Lung (tissue), 12 donors: ENCODE data around the gene STIP1. TPM values are rescaled to one million over a fixed set of nuclear protein-coding genes. Genes with fewer than 3 reads are reported as not detected.
"Not testable (repeated sequence)": the region's sequence is repeated elsewhere in the genome, so short reads cannot be mapped to it uniquely, and the experiment has no call there.

Experiments
- ATAC-seq: fragments of 200-7000 bp; cut with Tn5 transposase; one replicate; pipeline ENCODE4 v1.9.1; 2020; ENCODE audit warnings: moderate number of reproducible peaks; ENCODE audit not compliant: insufficient read depth, low FRiP score
- DNase-seq, 3 donors: peaks; one replicate each; pipeline ENCODE4 v3.0.0-alpha.2; 2013 to 2017
- H3K27ac ChIP-seq, 2 donors: one replicate each; pipeline ENCODE4 v1.5.1; 2013; ENCODE audit warnings: mild to moderate bottlenecking in 2 of 2, moderate library complexity in 2 of 2, control low read depth in 1 of 2, inconsistent platforms in 1 of 2, low read depth in 1 of 2, low read length in 1 of 2
- H3K27me3 ChIP-seq, 3 donors: one replicate each; pipeline ENCODE4 v1.5.1; 2013; ENCODE audit warnings: low read length in 2 of 3; ENCODE audit not compliant: control insufficient read depth in 3 of 3, insufficient read depth in 3 of 3
- H3K36me3 ChIP-seq, 4 donors: one replicate each; pipeline ENCODE4 v1.5.1; 2013; ENCODE audit warnings: low read length in 4 of 4, mild to moderate bottlenecking in 1 of 4, moderate library complexity in 1 of 4; ENCODE audit not compliant: control insufficient read depth in 4 of 4, insufficient read depth in 4 of 4
- H3K4me1 ChIP-seq, 5 donors: one replicate each; pipeline ENCODE4 v1.5.1; 2013; ENCODE audit warnings: low read length in 5 of 5, mild to moderate bottlenecking in 2 of 5, moderate library complexity in 1 of 5; ENCODE audit not compliant: control insufficient read depth in 5 of 5, insufficient read depth in 5 of 5
- H3K4me3 ChIP-seq: one replicate; pipeline ENCODE4 v1.5.1; 2013; ENCODE audit warnings: mild to moderate bottlenecking, control low read depth, moderate library complexity
- H3K9ac ChIP-seq, 2 donors: one replicate each; pipeline ENCODE4 v1.5.1; 2013; ENCODE audit warnings: low read length in 2 of 2, control low read depth in 1 of 2; ENCODE audit not compliant: insufficient read depth in 1 of 2
- H3K9me3 ChIP-seq, 4 donors: one replicate each; pipeline ENCODE4 v1.5.1; 2013; ENCODE audit warnings: low read length in 3 of 4, mild to moderate bottlenecking in 1 of 4, moderate library complexity in 1 of 4; ENCODE audit not compliant: control insufficient read depth in 4 of 4, insufficient read depth in 3 of 4
- CTCF ChIP-seq: IDR thresholded peaks from 2 replicates; pipeline ENCODE4 v1.5.1; 2012; ENCODE audit warnings: mild to moderate bottlenecking; ENCODE audit errors: control extremely low read depth, extremely low read depth
- WGBS, 2 donors: extraction: QIAGEN DNeasy Blood & Tissue Kit; methylation state at CpG; one replicate each; pipeline ENCODE4 v1.1.7; 2013; 5-methylcytosine and 5-hydroxymethylcytosine counted together
- polyA plus RNA-seq, 2 donors: library from polyadenylated mRNA; stranded (reverse); fragments of 200-250 nt; gene quantifications; one replicate each; pipeline ENCODE4 v1.2.1, GENCODE V29; 2013
- total RNA-seq, 2 donors: library from RNA; depleted of rRNA in 1 of 2; stranded (reverse); fragments of >200 nt in 1 of 2; gene quantifications; one replicate each; pipeline ENCODE4 v1.2.1, GENCODE V29; 2014 to 2021
- donor health status: control.
- donor health status: control.
- donor health status: Bipolar disorder and iron deficiency.
- donor health status: healthy.
- donor health status: DM: yes; HTN: yes; CAD: no.

STIP1 gene
- total and polyA plus RNA-seq, 4 donors = 75.9 to 122 (median 94.8) TPM

GRCh38 chr11:64156235-64157011 is 29.5 kb upstream of the STIP1 start:
- Histone ChIP-seq H3K36me3 (peaks cover 0 to 1% (median 0%) of the 10 kb centered on the region in 4 donors), H3K27ac (no peak overlapping the region), H3K4me1 (no peaks in the 10 kb centered on the region), H3K9ac (no peak overlapping the region), H3K27me3 (no peaks in the 10 kb centered on the region), H3K4me3 (no peak overlapping the region), H3K9me3 (no peaks in the 10 kb centered on the region)
- 91 to 96% methylated on average over 14 of the region's 14 CpGs for WGBS, 2 donors
- TF ChIP-seq CTCF = no peak
- DNase-seq (no peak), ATAC-seq (no peak)

- 93 to 96% methylated on average over 17 of the region's 17 CpGs for WGBS, 2 donors
- Histone ChIP-seq H3K4me1 (no peaks in the 10 kb centered on the region), H3K4me3 (no peak overlapping the region), H3K27me3 (no peaks in the 10 kb centered on the region), H3K9ac (no peak overlapping the region), H3K36me3 (no peaks in the 10 kb centered on the region), H3K27ac (no peak overlapping the region), H3K9me3 (no peaks in the 10 kb centered on the region)
- ATAC-seq = no peak
- DNase-seq = no peak
- TF ChIP-seq CTCF = no peak
Observed at GRCh38 chr11:64157631-64158394, 28.2 kb upstream of the STIP1 start.

GRCh38 chr11:64161037-64161436 is 24.9 kb upstream of the STIP1 start:
- Histone ChIP-seq H3K36me3 (no peaks in the 10 kb centered on the region), H3K9me3 (no peaks in the 10 kb centered on the region), H3K4me3 (no peak overlapping the region), H3K27me3 (no peaks in the 10 kb centered on the region), H3K4me1 (peaks cover 0 to 12% (median 7%) of the 10 kb centered on the region in 5 donors), H3K9ac (no peak overlapping the region), H3K27ac (no peak overlapping the region)
- DNase-seq (no peak), ATAC-seq (no peak)
- WGBS, 2 donors = 94 to 96% methylated on average over 10 of the region's 10 CpGs
- no peak for TF ChIP-seq CTCF

- H3K9me3 ChIP-seq, ATAC-seq, H3K27ac ChIP-seq, H3K4me3 ChIP-seq, H3K36me3 ChIP-seq, H3K27me3 ChIP-seq, DNase-seq, H3K9ac ChIP-seq: not testable (repeated sequence)
- H3K4me1 ChIP-seq = peaks cover 0 to 12% (median 11%) of the 10 kb centered on the region in 5 donors
- 93 to 96% methylated on average over 16 of the region's 16 CpGs for WGBS, 2 donors
Observed at GRCh38 chr11:64162769-64163168, 23.2 kb upstream of the STIP1 start.
